Keratinocyte (primary cell): Measurements from ENCODE around the gene DAPK1. TPM values are rescaled to one million over a fixed set of nuclear protein-coding genes. Genes with fewer than 3 reads are reported as not detected.

Experiments
- DNase-seq: peaks from one replicate; pipeline ENCODE4 v3.0.0-alpha.2; 2011; ENCODE audit warnings: low read depth, missing footprints, low spot score
- FAIRE-seq: peaks from 2 replicates; lab custom pipeline; 2011; peaks lifted over from hg19 to GRCh38; lab: Jason Lieb, UNC
- H2AFZ ChIP-seq: 2 replicates; pipeline ENCODE4 v1.6.0; 2012; ENCODE audit warnings: low read length, control low read depth, inconsistent platforms; ENCODE audit not compliant: control insufficient read depth
- H3K27ac ChIP-seq: 2 replicates; pipeline ENCODE4 v1.5.1; 2011; ENCODE audit warnings: low read length; ENCODE audit not compliant: control insufficient read depth, insufficient read depth
- H3K27me3 ChIP-seq: 3 replicates; pipeline ENCODE4 v1.6.0; 2011; ENCODE audit warnings: low read length; ENCODE audit not compliant: control insufficient read depth, insufficient read depth; ENCODE audit errors: extremely low read depth
- H3K36me3 ChIP-seq, 2 experiments: 2 replicates in 1 of 2; 3 replicates in 1 of 2; pipeline ENCODE4 v1.5.1; 2011; ENCODE audit warnings: low read length in 2 of 2, mild to moderate bottlenecking in 1 of 2; ENCODE audit not compliant: control insufficient read depth in 2 of 2, insufficient read depth in 2 of 2; ENCODE audit errors: extremely low read depth in 1 of 2
- H3K4me1 ChIP-seq: 3 replicates; pipeline ENCODE4 v1.5.1; 2011; ENCODE audit warnings: low read length; ENCODE audit not compliant: control insufficient read depth, insufficient read depth; ENCODE audit errors: extremely low read depth
- H3K4me2 ChIP-seq: 3 replicates; pipeline ENCODE4 v1.6.0; 2011; ENCODE audit warnings: low read depth, low read length; ENCODE audit not compliant: control insufficient read depth, insufficient read depth; ENCODE audit errors: extremely low read depth
- H3K4me3 ChIP-seq, 3 experiments: fragments of 200-600 bp in 1 of 3; sonication (generic) in 1 of 3; 2 replicates in 2 of 3; 3 replicates in 1 of 3; pipeline ENCODE4 v1.5.1; 2011 to 2016; ENCODE audit warnings: low read length in 3 of 3, mild to moderate bottlenecking in 3 of 3, control low read depth in 2 of 3, inconsistent platforms in 1 of 3, low read depth in 1 of 3, mixed read lengths in 1 of 3, mixed run types in 1 of 3, moderate library complexity in 1 of 3; ENCODE audit not compliant: control insufficient read depth in 2 of 3, insufficient read depth in 2 of 3; ENCODE audit errors: extremely low read depth in 1 of 3
- H3K79me2 ChIP-seq: 2 replicates; pipeline ENCODE4 v1.6.0; 2012; ENCODE audit warnings: low read length; ENCODE audit not compliant: control insufficient read depth, insufficient read depth
- H3K9ac ChIP-seq: 3 replicates; pipeline ENCODE4 v1.6.0; 2011; ENCODE audit warnings: low read length; ENCODE audit not compliant: control insufficient read depth, insufficient read depth; ENCODE audit errors: extremely low read depth
- H3K9me1 ChIP-seq: 3 replicates; pipeline ENCODE4 v1.6.0; 2011; ENCODE audit warnings: low read length; ENCODE audit not compliant: control insufficient read depth, insufficient read depth; ENCODE audit errors: extremely low read depth
- H3K9me3 ChIP-seq: 2 replicates; pipeline ENCODE4 v1.5.1; 2012; ENCODE audit warnings: low read depth, low read length; ENCODE audit not compliant: control insufficient read depth
- H4K20me1 ChIP-seq: 3 replicates; pipeline ENCODE4 v1.6.0; 2011; ENCODE audit warnings: low read length; ENCODE audit not compliant: control insufficient read depth, insufficient read depth; ENCODE audit errors: extremely low read depth
- EZH2 ChIP-seq: IDR thresholded peaks from one replicate; pipeline ENCODE4 v1.6.1; 2012; ENCODE audit warnings: inconsistent platforms, mild to moderate bottlenecking, low read length, moderate library complexity
- dilution Hi-C: fragments of 300-500 bp; cut with MboI; formaldehyde crosslinking; loops from one replicate; pipeline ENCODE4 v1.7.0; 2020; ENCODE audit warnings: low sequenced_read_pairs; ENCODE audit not compliant: extremely low pct_ligation_motif_present
- polyA plus RNA-seq, 5 experiments: library from polyadenylated mRNA; depleted of rRNA in 3 of 5; stranded (reverse) in 3 of 5; stranded (forward) in 1 of 5; unstranded in 1 of 5; fragments of >200 nt; gene quantifications; 1 replicate in 1 of 5; 2 replicates in 3 of 5; 3 replicates in 1 of 5; pipeline versions ENCODE4 v1.2.1 to v1.2.3, GENCODE V29; 2011 to 2012; ENCODE audit warnings: missing spikeins in 2 of 5, low read depth in 1 of 5, low replicate concordance in 1 of 5
- TF ChIP-seq, protein P1 (sequence below), 3 experiments: IDR thresholded peaks in 1 of 3; conservative IDR thresholded peaks in 1 of 3; optimal IDR thresholded peaks in 1 of 3; 2 replicates in 2 of 3; 3 replicates in 1 of 3; pipeline versions ENCODE3 to v1.5.1; 2011; ENCODE audit warnings: low read length in 3 of 3, mild to moderate bottlenecking in 3 of 3, moderate library complexity in 2 of 3, control low read depth in 1 of 3, inconsistent platforms in 1 of 3; ENCODE audit not compliant: insufficient read depth in 2 of 3; ENCODE audit errors: extremely low read depth in 1 of 3

DAPK1 gene
- polyA plus RNA-seq, 1 donor (not counting 4 experiments of a cell fraction or from before 2014, with no cell fraction given): 2.8 TPM

DNA sequence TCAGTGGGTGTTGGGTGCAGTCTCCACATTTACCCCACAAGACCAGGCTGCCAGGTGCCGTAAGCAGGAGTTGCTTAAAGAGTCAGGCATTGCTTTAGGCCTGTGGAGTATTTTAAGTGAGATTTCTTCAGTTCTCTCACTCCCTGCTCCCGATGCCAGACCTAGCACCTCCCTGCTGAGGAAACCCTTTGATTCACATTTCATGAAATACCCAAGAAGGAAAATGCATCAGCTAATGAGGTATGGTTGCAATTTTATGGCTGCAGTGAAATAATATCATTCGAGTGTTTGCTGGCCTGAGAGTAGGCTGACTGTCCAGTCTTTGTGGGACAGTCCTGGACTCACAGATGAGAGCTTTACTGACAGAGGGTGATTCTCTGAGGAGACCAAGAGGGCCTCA, 160.8 kb downstream of the DAPK1 start:
- Histone ChIP-seq H3K9ac (no peak overlapping the region), H3K4me3 (no peak overlapping the region), H3K79me2 (no peaks in the 10 kb centered on the region), H2AFZ (no peak overlapping the region), H4K20me1 (no peaks in the 10 kb centered on the region), H3K4me2 (no peak overlapping the region), H3K4me1 (no peaks in the 10 kb centered on the region), H3K9me3 (no peaks in the 10 kb centered on the region), H3K36me3 (no peaks in the 10 kb centered on the region), H3K9me1 (no peaks in the 10 kb centered on the region), H3K27me3 (no peaks in the 10 kb centered on the region), H3K27ac (no peak overlapping the region)
- FAIRE-seq (no peak), DNase-seq (no peak)
- TF ChIP-seq, protein P1, sequence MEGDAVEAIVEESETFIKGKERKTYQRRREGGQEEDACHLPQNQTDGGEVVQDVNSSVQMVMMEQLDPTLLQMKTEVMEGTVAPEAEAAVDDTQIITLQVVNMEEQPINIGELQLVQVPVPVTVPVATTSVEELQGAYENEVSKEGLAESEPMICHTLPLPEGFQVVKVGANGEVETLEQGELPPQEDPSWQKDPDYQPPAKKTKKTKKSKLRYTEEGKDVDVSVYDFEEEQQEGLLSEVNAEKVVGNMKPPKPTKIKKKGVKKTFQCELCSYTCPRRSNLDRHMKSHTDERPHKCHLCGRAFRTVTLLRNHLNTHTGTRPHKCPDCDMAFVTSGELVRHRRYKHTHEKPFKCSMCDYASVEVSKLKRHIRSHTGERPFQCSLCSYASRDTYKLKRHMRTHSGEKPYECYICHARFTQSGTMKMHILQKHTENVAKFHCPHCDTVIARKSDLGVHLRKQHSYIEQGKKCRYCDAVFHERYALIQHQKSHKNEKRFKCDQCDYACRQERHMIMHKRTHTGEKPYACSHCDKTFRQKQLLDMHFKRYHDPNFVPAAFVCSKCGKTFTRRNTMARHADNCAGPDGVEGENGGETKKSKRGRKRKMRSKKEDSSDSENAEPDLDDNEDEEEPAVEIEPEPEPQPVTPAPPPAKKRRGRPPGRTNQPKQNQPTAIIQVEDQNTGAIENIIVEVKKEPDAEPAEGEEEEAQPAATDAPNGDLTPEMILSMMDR (optimal IDR thresholded peaks at IDR 0.05 in 1 of 3, IDR thresholded peaks at IDR 0.05 in 1 of 3, conservative IDR thresholded peaks at IDR 0.05 in 1 of 3; ENCODE audit: extremely low read depth in 1 of 3, insufficient read depth in 2 of 3, low read length in 3 of 3): no peak
- TF ChIP-seq EZH2: no peak
- dilution Hi-C loops: no loop called here

- no peak overlapping the region for H3K4me2 ChIP-seq
- TF ChIP-seq EZH2: no peak
- TF ChIP-seq, protein P1 (optimal IDR thresholded peaks at IDR 0.05 in 1 of 3, IDR thresholded peaks at IDR 0.05 in 1 of 3, conservative IDR thresholded peaks at IDR 0.05 in 1 of 3; ENCODE audit: extremely low read depth in 1 of 3, insufficient read depth in 2 of 3, low read length in 3 of 3): no peak
- no peaks in the 10 kb centered on the region for H4K20me1 ChIP-seq
- no peak overlapping the region for H3K4me3 ChIP-seq
- no peaks in the 10 kb centered on the region for H3K79me2 ChIP-seq
- H3K9me3 ChIP-seq: no peaks in the 10 kb centered on the region
- H3K9me1 ChIP-seq: no peaks in the 10 kb centered on the region
- DNase-seq: no peak
- FAIRE-seq: no peak
- no peak overlapping the region for H3K9ac ChIP-seq
- H3K4me1 ChIP-seq: no peaks in the 10 kb centered on the region
- H3K27me3 ChIP-seq: no peaks in the 10 kb centered on the region
- no peaks in the 10 kb centered on the region for H3K36me3 ChIP-seq
- dilution Hi-C loops: no loop called here
- H3K27ac ChIP-seq: no peak overlapping the region
- H2AFZ ChIP-seq: no peak overlapping the region
These were observed 162.1 kb downstream of the DAPK1 start for GRCh38 chr9:87659534-87660419.
